HepG2 (cell line): ENCODE results near the gene MAST1. TPM values are rescaled to one million over a fixed set of nuclear protein-coding genes. Genes with fewer than 3 reads are reported as not detected.

Experiments
- CHCHD3 ChIP-seq: sonication (generic); formaldehyde crosslinking; IDR thresholded peaks from 2 replicates; pipeline ENCODE4 v1.8.0; 2022; ENCODE audit warnings: mild to moderate bottlenecking, missing genetic modification reagents, moderate library complexity
- ELK4 ChIP-seq: sonication (generic); formaldehyde crosslinking; IDR thresholded peaks from 2 replicates; pipeline ENCODE4 v1.9.0; 2021; ENCODE audit warnings: missing genetic modification reagents, borderline replicate concordance
- EP300 ChIP-seq, 3 experiments: sonication (generic) in 1 of 3; formaldehyde crosslinking in 1 of 3; IDR thresholded peaks; 2 replicates each; pipeline versions ENCODE4 v1.5.1 to v1.6.1; 2011 to 2020; ENCODE audit warnings: low read depth in 2 of 3, low read length in 2 of 3, borderline replicate concordance in 1 of 3, improper control_type of control experiment in 1 of 3, mild to moderate bottlenecking in 1 of 3, missing genetic modification reagents in 1 of 3, moderate library complexity in 1 of 3
- HMG20A ChIP-seq: IDR thresholded peaks from 2 replicates; pipeline ENCODE4 v1.6.1; 2016; ENCODE audit warnings: borderline replicate concordance
- JUNB ChIP-seq: sonication (generic); formaldehyde crosslinking; IDR thresholded peaks from 2 replicates; pipeline ENCODE4 v1.8.0; 2022; ENCODE audit warnings: missing genetic modification reagents, mild to moderate bottlenecking, borderline replicate concordance
- MXD1 ChIP-seq: sonication (generic); formaldehyde crosslinking; IDR thresholded peaks from 2 replicates; pipeline ENCODE4 v1.4.0; 2020; ENCODE audit warnings: mild to moderate bottlenecking, missing genetic modification reagents
- MXD3 ChIP-seq: IDR thresholded peaks from 2 replicates; pipeline ENCODE4 v1.6.1; 2016; ENCODE audit warnings: mild to moderate bottlenecking, missing biosample characterization, missing genetic modification reagents
- PHF5A ChIP-seq: IDR thresholded peaks from one replicate; pipeline ENCODE4 v1.6.1; 2018; ENCODE audit warnings: low read depth, missing genetic modification reagents; ENCODE audit not compliant: unreplicated experiment
- TBX2 ChIP-seq: sonication (generic); formaldehyde crosslinking; IDR thresholded peaks from 2 replicates; pipeline ENCODE4 v1.5.0; 2020; ENCODE audit warnings: missing genetic modification reagents, mild to moderate bottlenecking, borderline replicate concordance
- TSC22D2 ChIP-seq: sonication (generic); formaldehyde crosslinking; IDR thresholded peaks from 2 replicates; pipeline ENCODE4 v1.5.1; 2020; ENCODE audit warnings: missing genetic modification reagents, mild to moderate bottlenecking, borderline replicate concordance
- ZFAT ChIP-seq: sonication (generic); formaldehyde crosslinking; conservative IDR thresholded peaks from 2 replicates; pipeline ENCODE4 v1.8.1; 2023; ENCODE audit warnings: missing genetic modification reagents, inconsistent platforms
- ZFP36 ChIP-seq: fragments of 150-350 bp; IDR thresholded peaks from 2 replicates; pipeline ENCODE4 v1.6.1; 2018; ENCODE audit warnings: borderline replicate concordance, low read length, low read depth; ENCODE audit not compliant: partially characterized antibody
- ZFX ChIP-seq: sonication (generic); formaldehyde crosslinking; IDR thresholded peaks from 2 replicates; pipeline ENCODE4 v1.4.0; 2020; ENCODE audit warnings: mild to moderate bottlenecking, low read depth, missing genetic modification reagents, moderate library complexity
- ZNF101 ChIP-seq: sonication (generic); formaldehyde crosslinking; IDR thresholded peaks from 2 replicates; pipeline ENCODE4 v1.4.0; 2020; ENCODE audit warnings: mild to moderate bottlenecking, low read depth, missing genetic modification reagents, borderline replicate concordance
- ZNF513 ChIP-seq: sonication (generic); formaldehyde crosslinking; conservative IDR thresholded peaks from 2 replicates; pipeline ENCODE4 v1.5.0; 2020; ENCODE audit warnings: missing genetic modification reagents
- ZNF674 ChIP-seq: sonication (generic); formaldehyde crosslinking; IDR thresholded peaks from 2 replicates; pipeline ENCODE4 v1.5.0; 2020; ENCODE audit warnings: low read depth, mild to moderate bottlenecking, missing genetic modification reagents
- ZNF761 ChIP-seq: sonication (generic); formaldehyde crosslinking; conservative IDR thresholded peaks from 2 replicates; pipeline ENCODE4 v1.4.0; 2020; ENCODE audit warnings: mild to moderate bottlenecking, missing genetic modification reagents
- polyA plus RNA-seq, 8 experiments: library from polyadenylated mRNA; depleted of rRNA in 3 of 8; stranded (reverse) in 7 of 8; unstranded in 1 of 8; fragments of >200 nt; fragmentation: Illumina TruSeq in 4 of 8; extraction: Trizol in 4 of 8; gene quantifications; 2 replicates each; pipeline versions ENCODE4 v1.2.1 to v1.2.3, GENCODE V29; 2011 to 2016; ENCODE audit warnings: low read depth in 4 of 8, missing spikeins in 1 of 8, mixed read lengths in 1 of 8; ENCODE audit not compliant: insufficient read depth in 1 of 8
- total RNA-seq, 5 experiments: library from RNA; depleted of rRNA; stranded (reverse); fragments of >200 nt; fragmentation: Illumina TruSeq; extraction: Trizol; gene quantifications; 2 replicates each; pipeline ENCODE4 v1.2.3, GENCODE V29; 2016; ENCODE audit warnings: low read depth in 1 of 5
- TF ChIP-seq, protein P1 (sequence below): sonication (generic); formaldehyde crosslinking; IDR thresholded peaks from 2 replicates; pipeline ENCODE4 v1.8.0; 2022; ENCODE audit warnings: mild to moderate bottlenecking, missing genetic modification reagents, moderate library complexity
- TF ChIP-seq, protein P2 (sequence below): IDR thresholded peaks from 2 replicates; pipeline ENCODE4 v1.6.1; 2016

Gene MAST1
- total and polyA plus RNA-seq, 2 of the 13 experiments (the other 11 are each of a cell fraction or from before 2014, with no cell fraction given): 0.73 to 4.7 TPM

GRCh38 chr19:12847159-12848139, 9.1 kb downstream of the MAST1 start (continued):
- TF ChIP-seq MXD3 (CRISPR knock-in tag) (0 out of 2 replicates have a peak, but pooled peaks have one; percentile 13), ZNF513 (CRISPR knock-in tag) (no peak), ZFX (CRISPR knock-in tag) (peak; percentile 57), ZFP36 (no peak), TSC22D2 (CRISPR knock-in tag) (0 out of 2 replicates have a peak, but pooled peaks have one; percentile 34), ELK4 (no peak), ZNF761 (no peak), HMG20A (CRISPR knock-in tag) (no peak), TBX2 (CRISPR knock-in tag) (peak; percentile 49), ZFAT (no peak), JUNB (CRISPR knock-in tag) (no peak), MXD1 (CRISPR knock-in tag) (no peak), CHCHD3 (CRISPR knock-in tag) (no peak), ZNF674 (CRISPR knock-in tag) (no peak), EP300 (IDR thresholded peaks at IDR 0.05; ENCODE audit: low read depth in 2 of 2, low read length in 2 of 2) (no peak), EP300 (CRISPR knock-in tag; IDR thresholded peaks at IDR 0.05; ENCODE audit: borderline replicate concordance) (no peak), ZNF101 (CRISPR knock-in tag) (no peak), PHF5A (CRISPR knock-in tag) (no peak)
- TF ChIP-seq, protein P1, sequence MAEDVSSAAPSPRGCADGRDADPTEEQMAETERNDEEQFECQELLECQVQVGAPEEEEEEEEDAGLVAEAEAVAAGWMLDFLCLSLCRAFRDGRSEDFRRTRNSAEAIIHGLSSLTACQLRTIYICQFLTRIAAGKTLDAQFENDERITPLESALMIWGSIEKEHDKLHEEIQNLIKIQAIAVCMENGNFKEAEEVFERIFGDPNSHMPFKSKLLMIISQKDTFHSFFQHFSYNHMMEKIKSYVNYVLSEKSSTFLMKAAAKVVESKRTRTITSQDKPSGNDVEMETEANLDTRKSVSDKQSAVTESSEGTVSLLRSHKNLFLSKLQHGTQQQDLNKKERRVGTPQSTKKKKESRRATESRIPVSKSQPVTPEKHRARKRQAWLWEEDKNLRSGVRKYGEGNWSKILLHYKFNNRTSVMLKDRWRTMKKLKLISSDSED (CRISPR knock-in tag): no peak
- TF ChIP-seq, protein P2, sequence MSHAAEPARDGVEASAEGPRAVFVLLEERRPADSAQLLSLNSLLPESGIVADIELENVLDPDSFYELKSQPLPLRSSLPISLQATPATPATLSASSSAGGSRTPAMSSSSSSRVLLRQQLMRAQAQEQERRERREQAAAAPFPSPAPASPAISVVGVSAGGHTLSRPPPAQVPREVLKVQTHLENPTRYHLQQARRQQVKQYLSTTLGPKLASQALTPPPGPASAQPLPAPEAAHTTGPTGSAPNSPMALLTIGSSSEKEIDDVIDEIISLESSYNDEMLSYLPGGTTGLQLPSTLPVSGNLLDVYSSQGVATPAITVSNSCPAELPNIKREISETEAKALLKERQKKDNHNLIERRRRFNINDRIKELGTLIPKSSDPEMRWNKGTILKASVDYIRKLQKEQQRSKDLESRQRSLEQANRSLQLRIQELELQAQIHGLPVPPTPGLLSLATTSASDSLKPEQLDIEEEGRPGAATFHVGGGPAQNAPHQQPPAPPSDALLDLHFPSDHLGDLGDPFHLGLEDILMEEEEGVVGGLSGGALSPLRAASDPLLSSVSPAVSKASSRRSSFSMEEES (CRISPR knock-in tag): peak; percentile 77
